Prostate gland (tissue), 2 donors: ENCODE results near the gene IFIT1B.

Experiments used
- CTCF ChIP-seq, 4 experiments: fragments of 200-600 bp in 2 of 4; fragments of 450-650 bp in 2 of 4; sonication (generic) in 2 of 4; IDR thresholded peaks; 1 replicate in 3 of 4; 2 replicates in 1 of 4; pipeline ENCODE4 v1.5.1; 2016 to 2019; ENCODE audit warnings: antibody characterized with exemption in 4 of 4, mild to moderate bottlenecking in 2 of 4, moderate library complexity in 2 of 4
- POLR2A ChIP-seq: fragments of 450-650 bp; IDR thresholded peaks from one replicate; pipeline ENCODE4 v1.6.1; 2016; ENCODE audit warnings: antibody characterized with exemption, mild to moderate bottlenecking
- POLR2AphosphoS5 ChIP-seq: sonication (generic); formaldehyde crosslinking; IDR thresholded peaks from one replicate; pipeline ENCODE4 v1.6.1; 2017; ENCODE audit warnings: antibody characterized with exemption

- TF ChIP-seq CTCF (IDR thresholded peaks at IDR 0.05) (no peak), POLR2AphosphoS5 (no peak), POLR2A (no peak)
These were observed 26.5 kb upstream of the IFIT1B start for GRCh38 chr10:89351412-89351779.
